RWPE2 (cell line): ENCODE measurements around the gene KRTAP5-5.

ENCODE experiments used
- ATAC-seq: fragments of 200-7000 bp; cut with Tn5 transposase; 3 replicates; pipeline ENCODE4 v1.9.1; 2021; ENCODE audit warnings: low read depth
- DNase-seq: peaks from one replicate; pipeline ENCODE4 v3.0.0-alpha.2; 2020; ENCODE audit warnings: low spot score
- H3K27ac ChIP-seq: fragments of 450-650 bp; 2 replicates; pipeline ENCODE4 v1.5.1; 2017; ENCODE audit warnings: mild to moderate bottlenecking; ENCODE audit not compliant: poor library complexity, severe bottlenecking
- H3K27me3 ChIP-seq: fragments of 250-450 bp; sonication (Bioruptor Pico); 2 replicates; pipeline ENCODE4 v1.5.1; 2021; ENCODE audit warnings: mild to moderate bottlenecking, moderate library complexity; ENCODE audit not compliant: insufficient read depth, poor library complexity, severe bottlenecking
- H3K36me3 ChIP-seq: fragments of 250-450 bp; sonication (Bioruptor Pico); 2 replicates; pipeline ENCODE4 v1.5.1; 2020; ENCODE audit warnings: low read depth, mild to moderate bottlenecking, moderate library complexity
- H3K4me1 ChIP-seq: fragments of 250-450 bp; sonication (Bioruptor Pico); 2 replicates; pipeline ENCODE4 v1.5.1; 2021; ENCODE audit warnings: mild to moderate bottlenecking, moderate library complexity; ENCODE audit not compliant: insufficient read depth, poor library complexity, severe bottlenecking
- H3K4me3 ChIP-seq: fragments of 250-450 bp; sonication (Bioruptor Pico); 2 replicates; pipeline ENCODE4 v1.5.1; 2021; ENCODE audit warnings: mild to moderate bottlenecking, moderate library complexity; ENCODE audit not compliant: severe bottlenecking
- H3K9me3 ChIP-seq: fragments of 250-450 bp; sonication (Bioruptor Pico); 2 replicates; pipeline ENCODE4 v1.5.1; 2021; ENCODE audit warnings: mild to moderate bottlenecking, moderate library complexity; ENCODE audit not compliant: severe bottlenecking
- TF ChIP-seq, protein P1 (sequence below): fragments of 450-650 bp; IDR thresholded peaks from one replicate; pipeline ENCODE4 v1.5.1; 2017; ENCODE audit warnings: mild to moderate bottlenecking, moderate library complexity; ENCODE audit not compliant: poor library complexity, severe bottlenecking

KRTAP5-5 gene

DNA sequence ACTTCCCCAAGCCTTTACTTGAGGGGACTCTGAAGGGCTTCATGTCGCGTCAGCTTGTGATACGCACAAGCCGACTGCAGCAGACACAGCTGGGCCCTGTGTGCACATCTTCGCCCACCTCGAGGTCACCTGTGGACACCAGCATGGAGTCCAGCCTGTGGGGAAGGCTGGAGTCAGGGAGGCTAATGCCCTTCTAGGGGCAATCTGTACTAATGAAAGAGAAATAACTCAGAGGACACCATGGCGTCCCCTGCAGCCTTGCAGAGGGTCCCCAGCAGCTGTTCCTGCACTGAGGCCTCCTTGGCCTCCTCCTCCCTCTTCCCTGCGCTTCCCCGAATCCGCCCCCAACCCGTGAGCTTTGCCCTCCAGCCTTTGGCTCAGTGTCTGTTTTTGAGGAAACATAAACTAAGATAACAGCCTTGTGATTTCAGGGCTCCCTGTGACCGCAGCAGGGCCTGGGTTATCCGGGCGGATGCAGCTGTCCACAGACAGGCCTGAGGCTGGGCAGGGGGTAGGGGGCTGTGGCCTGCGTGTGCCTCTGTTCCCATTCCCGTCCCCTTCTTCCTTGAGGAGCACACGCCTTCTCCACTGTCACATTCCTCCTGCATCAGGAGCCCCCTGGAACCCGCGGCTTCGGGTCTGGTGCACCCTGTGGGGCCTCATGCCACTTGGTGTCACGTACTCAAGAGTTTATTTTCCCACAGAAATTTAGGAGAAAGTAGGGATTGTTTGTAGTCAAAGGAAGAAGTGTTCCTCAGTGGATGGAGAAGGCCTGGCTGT is 25.0 kb downstream of the KRTAP5-5 start:
- Histone ChIP-seq H3K9me3 (no peaks in the 10 kb centered on the region), H3K27me3 (no peaks in the 10 kb centered on the region), H3K4me3 (no peak overlapping the region), H3K4me1 (peaks cover 6% of the 10 kb centered on the region), H3K36me3 (no peaks in the 10 kb centered on the region), H3K27ac (no peak overlapping the region)
- DNase-seq: no peak
- ATAC-seq: no peak
- TF ChIP-seq, protein P1, sequence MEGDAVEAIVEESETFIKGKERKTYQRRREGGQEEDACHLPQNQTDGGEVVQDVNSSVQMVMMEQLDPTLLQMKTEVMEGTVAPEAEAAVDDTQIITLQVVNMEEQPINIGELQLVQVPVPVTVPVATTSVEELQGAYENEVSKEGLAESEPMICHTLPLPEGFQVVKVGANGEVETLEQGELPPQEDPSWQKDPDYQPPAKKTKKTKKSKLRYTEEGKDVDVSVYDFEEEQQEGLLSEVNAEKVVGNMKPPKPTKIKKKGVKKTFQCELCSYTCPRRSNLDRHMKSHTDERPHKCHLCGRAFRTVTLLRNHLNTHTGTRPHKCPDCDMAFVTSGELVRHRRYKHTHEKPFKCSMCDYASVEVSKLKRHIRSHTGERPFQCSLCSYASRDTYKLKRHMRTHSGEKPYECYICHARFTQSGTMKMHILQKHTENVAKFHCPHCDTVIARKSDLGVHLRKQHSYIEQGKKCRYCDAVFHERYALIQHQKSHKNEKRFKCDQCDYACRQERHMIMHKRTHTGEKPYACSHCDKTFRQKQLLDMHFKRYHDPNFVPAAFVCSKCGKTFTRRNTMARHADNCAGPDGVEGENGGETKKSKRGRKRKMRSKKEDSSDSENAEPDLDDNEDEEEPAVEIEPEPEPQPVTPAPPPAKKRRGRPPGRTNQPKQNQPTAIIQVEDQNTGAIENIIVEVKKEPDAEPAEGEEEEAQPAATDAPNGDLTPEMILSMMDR: no peak

DNA sequence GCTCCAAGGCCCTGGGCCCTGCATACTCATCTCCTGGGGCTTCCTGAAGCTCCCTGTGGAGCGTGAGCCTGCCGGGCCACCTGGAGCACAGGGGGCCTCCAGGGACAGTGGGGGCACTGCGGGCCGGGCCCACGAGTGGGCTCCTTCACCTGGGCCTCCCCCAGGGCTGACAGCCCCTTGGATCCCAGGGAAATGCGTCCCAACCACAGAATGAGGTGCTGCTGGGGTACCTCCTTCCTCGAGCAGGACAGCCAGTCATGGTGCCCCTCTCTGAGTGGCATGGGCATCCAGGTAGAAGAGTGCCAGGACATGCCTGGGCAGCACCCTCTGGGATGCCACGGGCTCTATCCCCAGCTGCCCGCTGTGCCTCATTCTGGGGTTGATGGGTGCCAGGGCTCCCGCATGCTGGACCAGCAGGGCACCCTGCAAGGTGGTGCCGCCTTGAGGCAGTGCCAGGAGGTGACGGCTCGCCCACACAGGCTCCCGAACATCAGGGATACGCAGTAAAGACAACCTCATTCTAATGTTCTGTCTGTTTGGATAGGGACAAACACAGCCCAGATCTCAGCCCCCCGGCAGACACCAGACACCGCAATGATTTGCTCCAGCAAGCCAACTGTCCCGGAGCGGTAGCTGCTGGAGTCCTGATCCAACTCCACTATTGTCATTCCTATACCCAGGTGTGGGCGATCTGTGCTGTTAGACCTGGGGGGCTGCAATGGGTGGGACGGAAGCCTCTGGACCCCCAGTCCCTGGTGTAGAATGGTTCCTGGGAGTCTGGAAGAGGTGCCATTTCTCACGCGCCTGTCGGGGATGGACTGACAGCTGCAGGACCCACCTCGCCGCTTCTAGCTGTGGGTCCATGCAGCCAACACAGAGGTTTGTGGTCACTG is 25.8 kb downstream of the KRTAP5-5 start:
- TF ChIP-seq, protein P1: no peak
- no peak for DNase-seq
- Histone ChIP-seq H3K36me3 (no peaks in the 10 kb centered on the region), H3K27me3 (no peaks in the 10 kb centered on the region), H3K4me3 (no peak overlapping the region), H3K9me3 (no peaks in the 10 kb centered on the region), H3K27ac (no peak overlapping the region), H3K4me1 (peaks cover under 1% of the 10 kb centered on the region)
- ATAC-seq: no peak

DNA sequence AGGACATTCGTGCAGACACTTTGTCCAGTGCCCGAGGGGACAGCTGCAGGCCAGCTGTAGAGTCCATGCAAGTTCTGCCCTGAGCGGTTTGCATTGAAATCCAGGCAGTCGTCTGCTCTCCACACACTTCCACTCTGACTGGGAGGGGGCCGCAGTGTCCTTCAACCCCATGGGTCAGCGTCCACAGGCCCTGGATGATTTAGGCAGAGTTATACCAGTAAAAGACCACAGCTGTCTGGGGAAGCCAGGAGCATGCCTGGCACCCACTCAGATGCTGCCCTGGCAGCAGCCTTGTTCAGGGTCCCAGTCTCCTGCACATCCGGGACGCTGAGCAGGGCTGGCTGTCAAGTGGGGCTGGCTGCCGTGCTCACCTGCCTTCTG is 26.5 kb downstream of the KRTAP5-5 start:
- Histone ChIP-seq H3K27ac (no peak overlapping the region), H3K36me3 (no peaks in the 10 kb centered on the region), H3K4me1 (no peaks in the 10 kb centered on the region), H3K9me3 (no peaks in the 10 kb centered on the region), H3K27me3 (no peaks in the 10 kb centered on the region), H3K4me3 (no peak overlapping the region)
- TF ChIP-seq, protein P1: no peak
- ATAC-seq (no peak), DNase-seq (no peak)

DNA sequence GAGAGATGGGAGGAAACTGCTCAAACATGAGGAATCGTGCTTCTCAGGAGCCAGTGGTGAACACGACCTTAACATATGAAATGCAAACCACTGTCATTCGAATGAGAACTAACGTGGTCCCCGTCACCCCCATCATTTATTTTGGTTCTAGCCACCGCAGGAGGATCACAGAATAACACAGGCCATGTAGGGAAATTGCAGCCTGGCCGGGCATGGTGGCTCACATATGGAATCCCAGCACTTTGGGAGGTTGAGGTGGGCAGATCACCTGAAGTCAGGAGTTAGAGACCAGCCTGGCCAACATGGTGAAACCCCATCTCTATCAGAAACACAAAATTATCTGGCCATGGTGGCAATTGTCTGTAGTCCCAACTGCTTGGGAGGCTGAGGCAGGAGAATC is 27.1 kb downstream of the KRTAP5-5 start:
- Histone ChIP-seq H3K27ac (no peak overlapping the region), H3K9me3 (no peaks in the 10 kb centered on the region), H3K27me3 (no peaks in the 10 kb centered on the region), H3K36me3 (no peaks in the 10 kb centered on the region), H3K4me3 (no peak overlapping the region), H3K4me1 (no peaks in the 10 kb centered on the region)
- TF ChIP-seq, protein P1: no peak
- no peak for DNase-seq
- no peak for ATAC-seq
